ENCODE measurements around the gene MOBP.

MOBP gene

GRCh38 chr3:39541917-39542329 is 74.4 kb downstream of the MOBP start:
- no peak for TF ChIP-seq CTCF (IDR thresholded peaks at IDR 0.05; ENCODE audit: extremely low read depth, missing control alignments)
- DNase-seq (ENCODE audit: low spot score), result no peak

- DNase-seq (ENCODE audit: low spot score), result no peak
- no peak for TF ChIP-seq CTCF (IDR thresholded peaks at IDR 0.05; ENCODE audit: extremely low read depth, missing control alignments)
Measured at GRCh38 chr3:39542588-39542988, 75.1 kb downstream of the MOBP start.

GRCh38 chr3:39548282-39548681 is 80.8 kb downstream of the MOBP start:
- DNase-seq (ENCODE audit: low spot score), result no peak
- TF ChIP-seq CTCF (IDR thresholded peaks at IDR 0.05; ENCODE audit: extremely low read depth, missing control alignments), result no peak

- no peak for DNase-seq (ENCODE audit: low spot score)
- TF ChIP-seq CTCF (IDR thresholded peaks at IDR 0.05; ENCODE audit: extremely low read depth, missing control alignments), result no peak
Measured at GRCh38 chr3:39550354-39551051, 83.0 kb downstream of the MOBP start.
